NCI-H1694 treated with DMSO at 0.1 percent for 48 hours (cell line): ENCODE results near the gene RTN4RL1.

Source experiments
- DNase-seq: peaks from one replicate; lab custom pipeline; 2025; lab: John Stamatoyannopoulos, UW

Gene RTN4RL1

GRCh38 chr17:2025220-2025621 is at the start of gene RTN4RL1:
Gene RTN4RL1, minus strand, starts transcription at chr17:2025334. Its CDS starts 469 bp downstream, at chr17:2024865.
- peak; percentile 73 for DNase-seq

GRCh38 chr17:2074919-2075318 is 49.8 kb upstream of the RTN4RL1 start:
- DNase-seq, result no peak

- DNase-seq, result no peak
These were observed 46.5 kb upstream of the RTN4RL1 start for GRCh38 chr17:2071455-2072281.

GRCh38 chr17:2071024-2071385 is 45.9 kb upstream of the RTN4RL1 start:
- no peak for DNase-seq

- no peak for DNase-seq
These were observed 45.3 kb upstream of the RTN4RL1 start for GRCh38 chr17:2070241-2071023.

GRCh38 chr17:2068519-2069051 is 43.5 kb upstream of the RTN4RL1 start:
- DNase-seq, result no peak

- no peak for DNase-seq
These were observed 42.9 kb upstream of the RTN4RL1 start for GRCh38 chr17:2068031-2068518.

GRCh38 chr17:2067608-2068024 is 42.5 kb upstream of the RTN4RL1 start:
- DNase-seq, result no peak

GRCh38 chr17:2067048-2067561 is 42.0 kb upstream of the RTN4RL1 start:
- DNase-seq, result no peak

GRCh38 chr17:2065949-2066400 is 40.8 kb upstream of the RTN4RL1 start:
- DNase-seq, result no peak

- no peak for DNase-seq
These were observed 40.0 kb upstream of the RTN4RL1 start for GRCh38 chr17:2064980-2065785.

GRCh38 chr17:2064520-2064971 is 39.4 kb upstream of the RTN4RL1 start:
- no peak for DNase-seq

- DNase-seq, result no peak
These were observed 39.0 kb upstream of the RTN4RL1 start for GRCh38 chr17:2064147-2064489.

- DNase-seq, result no peak
These were observed 38.4 kb upstream of the RTN4RL1 start for GRCh38 chr17:2063261-2064146.

- no peak for DNase-seq
These were observed 37.5 kb upstream of the RTN4RL1 start for GRCh38 chr17:2062571-2063183.

- no peak for DNase-seq
These were observed 36.4 kb upstream of the RTN4RL1 start for GRCh38 chr17:2061441-2061958.

GRCh38 chr17:2060681-2061440 is 35.7 kb upstream of the RTN4RL1 start:
- no peak for DNase-seq

GRCh38 chr17:2060385-2060658 is 35.2 kb upstream of the RTN4RL1 start:
- DNase-seq, result no peak
